ENCODE results near the gene CKAP5.

CKAP5 gene

GRCh38 chr11:46766656-46767055 is 79.4 kb downstream of the CKAP5 start:
- no peak for DNase-seq (ENCODE audit: low read depth in 3 of 3)

DNA sequence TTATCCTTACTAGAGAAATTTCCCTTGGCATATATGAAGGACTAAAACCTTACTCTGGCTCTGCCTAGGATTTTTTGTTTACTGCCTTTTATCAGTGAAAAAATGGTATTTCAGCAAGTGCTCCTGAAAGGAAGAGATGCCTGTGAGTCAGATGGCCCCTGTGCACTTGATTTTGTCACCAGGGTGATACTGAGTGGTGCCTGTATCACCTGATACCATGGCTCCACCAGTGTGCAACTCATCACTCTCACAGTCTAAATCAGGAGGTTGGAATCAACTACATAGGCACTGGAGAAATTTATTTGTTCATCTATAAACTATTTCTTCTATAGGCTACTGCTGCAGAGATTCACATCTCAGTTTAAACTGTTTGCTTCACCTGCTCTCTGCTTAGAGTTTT is 83.8 kb downstream of the CKAP5 start:
- no peak for DNase-seq (ENCODE audit: low read depth in 3 of 3)

DNA sequence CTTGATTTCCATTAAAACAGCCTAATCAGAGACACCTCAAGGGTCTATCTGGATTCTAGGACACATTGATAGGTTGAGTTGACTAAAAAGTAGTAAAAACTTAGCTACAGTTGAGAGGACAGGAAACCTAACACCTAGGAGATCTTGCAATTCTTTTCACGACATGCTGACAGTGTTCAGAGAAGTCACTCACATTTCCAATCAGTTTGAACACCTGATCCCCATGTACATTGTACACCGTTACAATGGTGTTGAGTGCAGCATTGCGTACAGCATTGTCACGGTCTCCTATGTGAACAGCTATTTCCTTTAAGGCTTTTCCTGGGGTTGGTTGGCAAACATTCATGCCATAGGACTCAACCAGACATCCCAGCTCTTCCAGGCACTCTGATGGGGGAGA is 84.3 kb downstream of the CKAP5 start:
- DNase-seq (ENCODE audit: low read depth in 3 of 3), result no peak

GRCh38 chr11:46760429-46761128 is 85.5 kb downstream of the CKAP5 start:
- no peak for DNase-seq (ENCODE audit: low read depth in 3 of 3)

- DNase-seq (ENCODE audit: low read depth in 3 of 3), result no peak
Observed at GRCh38 chr11:46759196-46759595, 86.9 kb downstream of the CKAP5 start.

DNA sequence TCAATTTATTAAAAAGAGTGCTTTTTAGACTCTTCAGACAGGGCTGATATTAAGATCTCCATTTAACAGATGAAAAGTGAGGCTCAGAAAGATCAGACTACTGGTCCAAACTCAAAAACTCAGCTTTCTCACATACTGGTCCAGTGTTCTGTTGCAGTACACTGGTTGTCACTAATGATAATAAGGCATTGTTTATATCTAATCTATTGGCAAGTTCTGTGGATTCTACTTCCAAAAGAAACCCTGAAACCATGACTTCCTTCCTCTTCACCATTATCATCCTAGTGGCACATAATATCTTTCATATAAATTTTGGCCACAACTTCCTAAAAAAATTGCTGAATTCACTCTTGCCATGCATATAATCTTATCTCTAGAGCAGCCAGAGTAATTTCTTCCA is 90.1 kb downstream of the CKAP5 start:
- no peak for DNase-seq (ENCODE audit: low read depth in 3 of 3)

DNA sequence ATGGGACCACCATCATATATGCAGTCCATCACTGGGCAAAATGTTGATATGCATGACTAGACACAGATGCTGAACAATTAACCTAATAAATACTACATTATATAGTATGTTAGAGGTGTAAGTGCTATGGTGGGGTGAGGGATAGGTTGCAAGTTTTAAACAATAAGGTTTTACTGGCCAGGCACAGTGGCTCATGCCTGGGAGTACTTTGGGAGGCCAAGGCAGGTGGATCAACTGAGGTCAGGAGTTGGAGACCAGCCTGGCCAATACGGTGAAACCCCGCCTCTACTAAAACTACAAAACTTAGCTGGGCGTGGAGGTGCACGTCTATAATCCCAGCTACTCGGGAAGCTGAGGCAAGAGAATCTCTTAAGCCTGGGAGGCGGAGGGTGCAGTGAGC is 98.9 kb downstream of the CKAP5 start:
- no peak for DNase-seq (ENCODE audit: low read depth in 3 of 3)

DNA sequence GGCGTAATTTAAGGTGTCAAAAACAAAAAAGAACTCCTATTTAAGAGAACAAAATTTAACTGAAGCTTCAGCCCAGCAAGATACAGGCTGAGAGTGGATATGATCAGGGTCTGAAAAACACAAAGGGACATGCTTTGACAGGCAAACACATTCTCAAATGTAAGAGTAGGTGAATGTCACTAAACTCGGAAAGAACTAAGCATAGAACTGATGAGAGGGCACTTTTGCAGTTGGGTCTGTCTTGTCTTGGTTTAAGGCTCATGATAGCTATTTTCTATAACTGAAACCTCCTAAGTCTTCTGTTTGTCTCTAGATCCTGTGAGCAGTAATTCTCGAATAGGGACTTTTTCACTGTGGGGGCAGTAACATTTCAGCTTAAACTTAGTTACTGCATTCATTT is 100.1 kb downstream of the CKAP5 start:
- no peak for DNase-seq (ENCODE audit: low read depth in 3 of 3)

DNA sequence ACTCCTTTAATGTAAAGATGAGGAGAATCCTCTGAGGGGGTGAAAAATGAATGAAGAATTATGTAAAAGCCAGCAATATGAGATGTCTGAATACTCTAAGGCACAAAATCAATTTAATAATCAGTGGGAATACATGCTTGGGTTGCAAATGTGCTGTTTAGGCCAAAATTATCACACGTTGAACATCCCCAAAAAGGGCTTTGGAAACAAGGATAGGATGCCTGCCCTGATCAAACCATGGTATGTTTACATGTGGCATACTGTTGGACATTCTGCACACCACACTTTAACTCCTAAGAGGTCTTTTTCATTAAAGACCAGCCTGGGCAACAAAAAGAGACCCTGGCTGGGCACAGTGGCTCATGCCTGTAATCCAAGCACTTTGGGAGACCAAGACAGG is 100.8 kb downstream of the CKAP5 start:
- no peak for DNase-seq (ENCODE audit: low read depth in 3 of 3)

GRCh38 chr11:46743693-46744339 is 102.3 kb downstream of the CKAP5 start:
- no peak for DNase-seq (ENCODE audit: low read depth in 3 of 3)

- DNase-seq (ENCODE audit: low read depth in 3 of 3), result no peak
Observed at GRCh38 chr11:46743043-46743442, 103.0 kb downstream of the CKAP5 start.

- no peak for DNase-seq (ENCODE audit: low read depth in 3 of 3)
Observed at GRCh38 chr11:46741600-46742484, 104.2 kb downstream of the CKAP5 start.

DNA sequence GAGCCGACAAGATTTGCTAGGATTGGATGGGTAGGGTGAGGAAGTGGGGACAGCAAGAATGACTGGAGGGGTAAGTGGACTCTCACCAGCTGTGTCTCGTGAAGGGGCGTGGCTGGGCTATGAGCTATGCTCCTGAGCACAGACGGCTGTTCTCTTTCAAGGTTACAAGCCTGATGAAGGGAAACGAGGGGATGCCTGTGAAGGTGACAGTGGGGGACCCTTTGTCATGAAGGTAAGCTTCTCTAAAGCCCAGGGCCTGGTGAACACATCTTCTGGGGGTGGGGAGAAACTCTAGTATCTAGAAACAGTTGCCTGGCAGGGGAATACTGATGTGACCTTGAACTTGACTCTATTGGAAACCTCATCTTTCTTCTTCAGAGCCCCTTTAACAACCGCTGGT is 107.2 kb downstream of the CKAP5 start:
- DNase-seq (ENCODE audit: low read depth in 3 of 3), result no peak

- DNase-seq (ENCODE audit: low read depth in 3 of 3), result no peak
Observed at GRCh38 chr11:46737699-46738098, 108.4 kb downstream of the CKAP5 start.

GRCh38 chr11:46736615-46737014 is 109.5 kb downstream of the CKAP5 start:
- no peak for DNase-seq (ENCODE audit: low read depth in 3 of 3)

- no peak for DNase-seq (ENCODE audit: low read depth in 3 of 3)
Observed at GRCh38 chr11:46736146-46736545, 109.9 kb downstream of the CKAP5 start.

GRCh38 chr11:46733234-46733633 is 112.8 kb downstream of the CKAP5 start:
- no peak for DNase-seq (ENCODE audit: low read depth in 3 of 3)

GRCh38 chr11:46731545-46731944 is 114.5 kb downstream of the CKAP5 start:
- no peak for DNase-seq (ENCODE audit: low read depth in 3 of 3)

- no peak for DNase-seq (ENCODE audit: low read depth in 3 of 3)
Observed at GRCh38 chr11:46729110-46730027, 116.7 kb downstream of the CKAP5 start.

GRCh38 chr11:46728659-46729040 is 117.4 kb downstream of the CKAP5 start:
- DNase-seq (ENCODE audit: low read depth in 3 of 3), result no peak

DNA sequence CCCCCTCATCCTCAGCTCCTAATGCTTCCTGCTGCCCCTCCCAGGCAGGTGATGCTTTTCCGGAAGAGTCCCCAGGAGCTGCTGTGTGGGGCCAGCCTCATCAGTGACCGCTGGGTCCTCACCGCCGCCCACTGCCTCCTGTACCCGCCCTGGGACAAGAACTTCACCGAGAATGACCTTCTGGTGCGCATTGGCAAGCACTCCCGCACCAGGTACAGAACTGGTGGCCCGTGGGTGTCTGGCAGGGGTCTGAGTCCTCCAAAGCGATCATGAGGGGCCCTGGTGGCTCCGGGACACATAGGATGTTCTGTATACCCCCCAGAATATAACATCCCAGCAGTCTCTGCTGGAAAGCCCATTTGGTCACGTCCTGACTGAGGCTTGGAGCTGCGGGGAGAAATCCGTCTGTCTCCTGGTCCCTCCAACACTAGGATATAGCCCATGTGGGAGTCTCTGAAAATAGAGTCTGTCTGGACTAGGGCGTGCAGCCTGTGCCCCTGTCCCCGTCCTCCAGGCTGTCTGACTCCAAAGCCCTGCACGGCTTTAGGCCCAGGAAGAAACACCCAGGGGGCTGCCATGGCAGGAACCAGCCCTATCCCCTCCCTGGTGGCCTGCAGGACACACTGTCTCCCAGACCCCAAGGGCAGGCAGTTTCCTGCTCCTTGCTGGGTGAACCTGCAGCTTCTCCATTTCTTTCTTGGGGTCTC is 118.0 kb downstream of the CKAP5 start:
- no peak for DNase-seq (ENCODE audit: low read depth in 3 of 3)
